RWPE1 (cell line): Measurements from ENCODE around the gene GFER.
A peak's percentile ranks its signal among the peaks of the same experiment; 100 is the strongest.

ENCODE experiments used
- CTCF ChIA-PET: fragments of 350-600 bp; sonication (Branson Sonifier 250); formaldehyde crosslinking; extraction: SDS; loops from one replicate; lab custom pipeline; 2021; lab: Yijun Ruan, JAX
- POLR2A ChIA-PET: fragments of 400-600 bp; formaldehyde crosslinking; extraction: SDS; loops from one replicate; lab custom pipeline; 2020; ENCODE audit warnings: antibody characterized with exemption; ENCODE audit not compliant: low non-redundant PET; lab: Yijun Ruan, JAX
- DNase-seq: peaks from one replicate; pipeline ENCODE4 v3.0.0; 2012; ENCODE audit warnings: low spot score
- H3K27ac ChIP-seq: fragments of 450-650 bp; 2 replicates; pipeline ENCODE4 v1.5.1; 2017
- TF ChIP-seq, protein P1 (sequence below): fragments of 450-650 bp; conservative IDR thresholded peaks from 2 replicates; pipeline ENCODE4 v1.5.1; 2017; ENCODE audit warnings: low read depth, mild to moderate bottlenecking

GFER gene

DNA sequence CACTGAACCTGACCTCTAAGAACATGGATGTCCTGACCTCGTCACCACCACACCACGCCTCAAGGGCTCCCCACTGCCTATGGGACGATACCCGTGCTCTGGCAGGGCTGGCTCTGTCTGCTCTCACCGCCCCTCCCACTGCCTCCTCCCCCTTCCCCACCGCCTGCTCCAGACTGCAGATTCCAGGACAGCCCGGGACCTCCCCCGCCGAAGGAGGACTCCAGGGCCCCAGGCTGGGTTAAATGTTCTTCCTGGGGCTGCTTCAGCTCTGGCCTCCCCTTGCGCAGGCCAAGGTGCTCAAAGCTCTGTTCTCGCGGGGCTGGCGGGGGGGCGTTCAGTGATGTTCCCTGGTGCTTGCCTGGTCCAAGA, 38.7 kb downstream of the GFER start:
- POLR2A ChIA-PET: interaction anchor here (0.6 to 1.3 kb wide), 3 partner anchors 14 to 128 kb away, joined by 3 to 7 read pairs (median 3); no protein-coding TSS in a partner anchor
- H3K27ac ChIP-seq: peak overlapping the region; percentile 85
- TF ChIP-seq, protein P1, sequence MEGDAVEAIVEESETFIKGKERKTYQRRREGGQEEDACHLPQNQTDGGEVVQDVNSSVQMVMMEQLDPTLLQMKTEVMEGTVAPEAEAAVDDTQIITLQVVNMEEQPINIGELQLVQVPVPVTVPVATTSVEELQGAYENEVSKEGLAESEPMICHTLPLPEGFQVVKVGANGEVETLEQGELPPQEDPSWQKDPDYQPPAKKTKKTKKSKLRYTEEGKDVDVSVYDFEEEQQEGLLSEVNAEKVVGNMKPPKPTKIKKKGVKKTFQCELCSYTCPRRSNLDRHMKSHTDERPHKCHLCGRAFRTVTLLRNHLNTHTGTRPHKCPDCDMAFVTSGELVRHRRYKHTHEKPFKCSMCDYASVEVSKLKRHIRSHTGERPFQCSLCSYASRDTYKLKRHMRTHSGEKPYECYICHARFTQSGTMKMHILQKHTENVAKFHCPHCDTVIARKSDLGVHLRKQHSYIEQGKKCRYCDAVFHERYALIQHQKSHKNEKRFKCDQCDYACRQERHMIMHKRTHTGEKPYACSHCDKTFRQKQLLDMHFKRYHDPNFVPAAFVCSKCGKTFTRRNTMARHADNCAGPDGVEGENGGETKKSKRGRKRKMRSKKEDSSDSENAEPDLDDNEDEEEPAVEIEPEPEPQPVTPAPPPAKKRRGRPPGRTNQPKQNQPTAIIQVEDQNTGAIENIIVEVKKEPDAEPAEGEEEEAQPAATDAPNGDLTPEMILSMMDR: no peak
- CTCF ChIA-PET: interaction anchor here (0.5 to 1.1 kb wide), 11 partner anchors 10 to 126 kb away, joined by 3 to 7 read pairs (median 4); partner anchors contain the start of genes GFER, NTHL1 and TSC2
- peak; percentile 20 for DNase-seq

DNA sequence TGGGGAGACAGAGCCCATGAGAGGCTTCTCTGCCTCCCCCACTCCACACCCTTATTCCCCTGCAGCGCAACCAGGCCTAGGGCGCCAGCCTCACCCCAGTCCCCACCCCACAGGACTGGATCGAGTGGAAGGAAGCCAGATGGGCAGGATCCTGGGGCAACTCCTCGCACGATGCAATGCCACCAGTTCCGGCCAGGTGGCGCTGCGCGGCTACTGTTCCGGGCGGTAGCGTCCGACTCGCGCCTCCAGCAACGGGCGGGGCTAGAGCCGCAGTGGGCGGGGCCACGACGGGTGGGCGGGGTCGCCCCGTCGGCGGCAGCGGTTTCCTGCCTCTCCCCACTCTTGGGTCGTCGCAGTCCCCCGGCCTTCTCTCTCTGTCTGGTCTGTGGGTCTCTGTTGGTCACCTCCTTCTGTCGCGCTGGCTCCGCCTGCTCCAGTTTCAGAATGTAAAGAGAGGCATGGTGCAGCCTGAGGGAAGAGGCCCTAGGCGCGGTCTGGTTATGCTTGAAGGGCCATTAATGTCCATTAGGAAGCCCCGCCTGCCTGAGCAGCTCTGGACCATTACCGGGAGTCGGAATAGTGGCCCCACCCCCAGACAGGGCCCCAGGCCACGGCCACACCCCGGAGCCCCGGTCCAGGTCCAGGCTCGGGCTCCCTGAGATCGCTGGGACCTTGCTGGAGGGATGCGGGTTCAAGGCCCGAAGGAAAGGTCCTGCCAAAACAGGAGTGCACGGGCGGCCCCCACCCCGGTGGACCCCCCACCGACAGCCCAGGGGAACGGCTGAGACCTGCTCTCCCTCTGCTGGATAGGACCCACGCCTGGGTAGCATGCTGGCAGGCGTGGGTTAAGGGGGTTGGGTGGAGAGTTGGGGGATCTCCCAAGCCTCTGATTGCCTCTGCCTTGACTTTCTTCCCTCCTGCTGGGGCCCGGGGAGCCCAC, 39.4 kb downstream of the GFER start:
- peak overlapping the region; percentile 85 for H3K27ac ChIP-seq
- peak; percentile 89 for DNase-seq
- POLR2A ChIA-PET: interaction anchor here (0.6 to 1.3 kb wide), 4 partner anchors 15 to 127 kb away, joined by 3 to 7 read pairs (median 3); no protein-coding TSS in a partner anchor
- CTCF ChIA-PET: interaction anchor here (0.6 to 1.1 kb wide), 12 partner anchors 9 to 123 kb away, joined by 3 to 7 read pairs (median 4); partner anchors contain the start of genes GFER, NTHL1 and TSC2
- TF ChIP-seq, protein P1: peak; percentile 95

DNA sequence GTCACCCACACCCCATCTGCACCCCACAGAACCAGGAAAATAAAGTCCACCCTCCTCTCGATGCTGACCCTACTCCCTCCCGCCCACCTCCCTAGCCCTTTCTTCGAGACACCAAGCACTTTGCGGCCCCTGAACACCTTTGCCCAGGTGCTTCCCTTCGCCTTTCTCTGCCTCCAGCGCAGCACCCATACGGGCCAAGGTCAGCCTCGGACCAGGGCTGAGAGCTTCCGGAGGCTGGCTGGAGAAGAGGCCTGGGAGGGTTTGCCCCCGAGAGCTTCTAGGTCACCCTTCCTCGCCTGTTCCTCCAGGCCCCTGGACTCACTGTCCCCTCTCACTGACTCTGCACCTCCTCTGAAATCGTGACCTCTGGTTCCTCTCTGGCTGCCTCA, 40.0 kb downstream of the GFER start:
- TF ChIP-seq, protein P1: no peak
- ChIA-PET POLR2A (no interaction called here), CTCF (interaction anchor here (0.9 kb wide), 2 partner anchors 33 to 117 kb away, joined by 3 read pairs; no protein-coding TSS in a partner anchor)
- DNase-seq: no peak
- H3K27ac ChIP-seq: peak overlapping the region; percentile 85

DNA sequence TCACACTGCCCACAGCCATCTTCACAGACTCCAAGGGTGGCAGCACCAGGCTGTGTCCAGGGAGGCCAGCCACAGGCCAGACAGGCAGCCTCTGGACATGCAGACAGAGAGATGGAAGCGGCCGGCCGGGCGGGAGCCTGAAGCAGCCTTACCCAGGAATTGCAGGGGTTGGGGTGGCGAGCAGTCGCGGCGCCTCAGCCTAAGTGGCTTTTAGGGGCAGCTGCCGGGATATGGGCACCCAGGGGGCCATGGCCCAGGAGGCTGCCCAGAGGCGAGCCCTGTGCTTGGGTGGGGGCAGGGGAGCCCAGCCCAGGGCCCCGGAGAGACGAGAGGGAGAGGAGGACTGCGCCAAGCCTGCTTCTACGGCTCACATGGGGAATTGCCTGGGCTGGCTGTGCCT, 41.3 kb downstream of the GFER start:
- ChIA-PET POLR2A (no interaction called here), CTCF (no interaction called here)
- TF ChIP-seq, protein P1: no peak
- H3K27ac ChIP-seq: peak overlapping the region; percentile 85
- no peak for DNase-seq

DNA sequence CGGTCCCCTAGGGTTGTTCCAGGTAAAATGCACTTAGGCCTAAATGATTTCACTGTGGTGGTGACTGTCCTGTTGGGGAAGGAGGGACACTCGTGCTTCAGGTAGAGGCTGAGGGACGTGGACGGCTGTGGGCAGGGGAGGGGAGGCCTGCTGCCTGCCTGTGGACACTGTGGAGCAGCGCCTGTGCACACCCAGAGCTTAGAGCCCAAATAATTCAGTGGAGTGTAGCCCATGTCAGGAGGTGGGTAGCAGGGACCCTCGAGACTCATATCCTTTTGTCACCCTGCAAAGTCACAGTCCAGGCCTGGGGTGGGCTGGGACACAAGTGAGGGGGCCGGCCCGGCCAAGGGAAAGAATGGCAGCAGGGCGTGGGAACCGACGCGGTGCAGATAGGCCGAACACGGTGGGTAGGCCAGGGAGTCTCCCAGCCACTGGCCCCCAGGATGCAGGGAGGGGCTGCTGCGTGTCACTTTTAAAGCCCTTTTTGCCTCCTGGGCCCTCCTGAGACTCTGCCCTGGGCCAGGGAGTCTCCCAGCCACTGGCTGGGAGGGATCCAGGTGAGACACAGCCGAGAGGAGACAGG, 42.0 kb downstream of the GFER start:
- ChIA-PET CTCF (interaction anchor here (0.6 kb wide), 2 partner anchors 127 to 929 kb away, joined by 3 read pairs; no protein-coding TSS in a partner anchor), POLR2A (no interaction called here)
- TF ChIP-seq, protein P1: no peak
- peak overlapping the region; percentile 85 for H3K27ac ChIP-seq
- no peak for DNase-seq

DNA sequence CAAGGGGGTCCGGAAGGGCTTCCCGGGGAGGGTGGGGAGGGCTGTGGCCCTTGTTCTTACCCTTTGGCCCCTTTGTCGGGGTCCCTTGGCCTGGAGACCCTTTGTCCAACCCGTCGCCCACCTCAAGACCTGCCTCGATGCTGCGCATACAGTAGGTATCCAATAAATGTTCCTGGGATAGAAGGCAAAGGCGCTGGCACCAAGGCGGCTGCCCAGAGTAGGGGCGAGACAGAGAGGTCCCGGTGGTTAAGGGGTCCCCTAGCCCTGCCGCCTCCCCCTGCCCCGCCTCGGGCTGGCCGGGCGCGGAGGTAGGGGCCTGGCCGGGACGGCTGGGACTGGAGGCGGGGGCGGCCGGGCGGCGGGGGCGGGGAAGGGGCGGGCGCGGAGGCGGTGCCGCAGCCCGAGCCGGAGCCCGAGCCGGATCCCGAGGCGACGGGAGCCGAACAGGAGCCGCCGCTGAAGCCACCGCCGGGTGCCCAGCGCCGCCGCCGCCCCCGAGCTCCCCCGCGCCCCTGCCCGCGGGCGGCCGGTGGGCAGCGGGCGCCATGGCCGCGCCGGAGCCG, 42.5 kb downstream of the GFER start, which contains the start of gene NHERF2:
Gene NHERF2, plus strand, starts transcription at position 442 of the 563 bp plus-strand sequence. Its CDS starts 104 bp downstream, at position 546.
- ChIA-PET POLR2A (no interaction called here), CTCF (interaction anchor here (0.6 kb wide), 2 partner anchors 127 to 929 kb away, joined by 3 read pairs; no protein-coding TSS in a partner anchor)
- peak within 1 kb of the TSS; percentile 85 for H3K27ac ChIP-seq
- TF ChIP-seq, protein P1: no peak
- peak; percentile 55 for DNase-seq
